B cell (primary cell): ENCODE measurements around the gene SH3GL1.

Experiments
- EZH2 ChIP-seq: IDR thresholded peaks from 2 replicates; pipeline ENCODE4 v1.6.1; 2012; ENCODE audit warnings: borderline replicate concordance, low read depth, mild to moderate bottlenecking, moderate library complexity, low read length; ENCODE audit not compliant: insufficient read depth, poor library complexity, severe bottlenecking
- TF ChIP-seq, protein P1 (sequence below): fragments of 200-600 bp; IDR thresholded peaks from one replicate; pipeline ENCODE4 v1.8.0; 2022; ENCODE audit warnings: antibody characterized with exemption, mild to moderate bottlenecking

DNA sequence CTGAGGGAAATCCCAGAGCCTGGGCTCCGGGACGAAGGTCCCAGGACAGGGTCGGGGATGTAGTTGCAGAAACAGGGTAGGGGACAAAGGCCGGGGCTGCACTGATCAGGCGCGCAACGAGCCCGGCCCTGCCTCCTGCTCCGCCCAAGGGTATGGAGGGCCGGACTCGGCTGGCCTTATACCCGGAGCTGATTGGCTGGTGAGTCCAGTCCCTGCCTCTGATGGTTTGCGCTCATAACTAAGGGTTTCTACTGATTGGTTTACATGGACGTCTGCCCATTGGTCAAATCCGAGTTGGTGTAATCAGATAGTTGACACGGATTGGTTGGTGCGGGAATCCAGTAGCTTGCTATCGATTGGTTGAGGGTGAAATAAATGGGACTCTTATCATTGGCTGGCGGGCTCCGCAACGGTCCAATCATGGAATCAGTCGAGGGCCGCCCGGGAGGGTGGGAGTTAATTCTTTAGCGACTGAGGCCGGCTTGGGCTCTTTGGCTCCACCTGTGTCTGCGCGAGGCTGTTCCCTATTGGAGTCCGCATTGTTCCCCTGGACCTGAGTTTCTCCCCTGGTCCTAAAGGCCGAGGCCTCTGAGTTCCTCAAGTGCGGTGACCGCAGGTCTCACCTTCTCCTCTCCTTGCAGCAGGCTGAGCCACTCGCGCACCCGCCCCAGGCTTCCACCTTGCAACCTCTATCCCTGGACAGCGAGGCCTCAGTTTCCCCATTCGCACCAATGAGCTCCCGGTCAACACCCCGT, 57.6 kb downstream of the SH3GL1 start:
- TF ChIP-seq, protein P1, sequence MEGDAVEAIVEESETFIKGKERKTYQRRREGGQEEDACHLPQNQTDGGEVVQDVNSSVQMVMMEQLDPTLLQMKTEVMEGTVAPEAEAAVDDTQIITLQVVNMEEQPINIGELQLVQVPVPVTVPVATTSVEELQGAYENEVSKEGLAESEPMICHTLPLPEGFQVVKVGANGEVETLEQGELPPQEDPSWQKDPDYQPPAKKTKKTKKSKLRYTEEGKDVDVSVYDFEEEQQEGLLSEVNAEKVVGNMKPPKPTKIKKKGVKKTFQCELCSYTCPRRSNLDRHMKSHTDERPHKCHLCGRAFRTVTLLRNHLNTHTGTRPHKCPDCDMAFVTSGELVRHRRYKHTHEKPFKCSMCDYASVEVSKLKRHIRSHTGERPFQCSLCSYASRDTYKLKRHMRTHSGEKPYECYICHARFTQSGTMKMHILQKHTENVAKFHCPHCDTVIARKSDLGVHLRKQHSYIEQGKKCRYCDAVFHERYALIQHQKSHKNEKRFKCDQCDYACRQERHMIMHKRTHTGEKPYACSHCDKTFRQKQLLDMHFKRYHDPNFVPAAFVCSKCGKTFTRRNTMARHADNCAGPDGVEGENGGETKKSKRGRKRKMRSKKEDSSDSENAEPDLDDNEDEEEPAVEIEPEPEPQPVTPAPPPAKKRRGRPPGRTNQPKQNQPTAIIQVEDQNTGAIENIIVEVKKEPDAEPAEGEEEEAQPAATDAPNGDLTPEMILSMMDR = no peak
- TF ChIP-seq EZH2 = peak; percentile 100
